H1 (cell line): ENCODE measurements around the gene TTI1. TPM values are rescaled to one million over a fixed set of nuclear protein-coding genes. Genes with fewer than 3 reads are reported as not detected.

ENCODE experiments used
- CTCF ChIA-PET: fragments of 300-600 bp; sonication (Branson Sonifier 250); formaldehyde crosslinking; loops from one replicate; lab custom pipeline; 2021; ENCODE audit not compliant: partially characterized antibody; lab: Charles Lee
- POLR2A ChIA-PET: fragments of 300-600 bp; sonication (Branson Sonifier 250); formaldehyde crosslinking; loops from one replicate; lab custom pipeline; 2021; ENCODE audit warnings: inconsistent platforms; ENCODE audit not compliant: partially characterized antibody; lab: Charles Lee
- DNase-seq, 2 experiments: peaks; one replicate each; pipeline versions ENCODE4 v3.0.0 to v3.0.0-alpha.2; 2010 to 2022; ENCODE audit warnings: low spot score in 2 of 2, low read depth in 1 of 2, mixed read lengths in 1 of 2
- FAIRE-seq: peaks from 2 replicates; lab custom pipeline; 2011; peaks lifted over from hg19 to GRCh38; lab: Jason Lieb, UNC
- H2AFZ ChIP-seq: 2 replicates; pipeline ENCODE4 v1.8.1; 2012; ENCODE audit warnings: low read length, inconsistent platforms
- H2AK5ac ChIP-seq: 2 replicates; pipeline ENCODE4 v1.6.1; 2013; ENCODE audit warnings: low read depth, low read length
- H2BK120ac ChIP-seq: replicated peaks from 2 replicates; pipeline ENCODE3; 2013; ENCODE audit warnings: low read depth, low read length, inconsistent platforms
- H2BK12ac ChIP-seq: 2 replicates; pipeline ENCODE4 v1.6.1; 2013; ENCODE audit warnings: low read depth, low read length
- H2BK15ac ChIP-seq: 2 replicates; pipeline ENCODE4 v1.6.1; 2013; ENCODE audit warnings: low read length
- H2BK20ac ChIP-seq: 2 replicates; pipeline ENCODE4 v1.6.1; 2013; ENCODE audit warnings: low read length
- H2BK5ac ChIP-seq: 2 replicates; pipeline ENCODE4 v1.6.1; 2013; ENCODE audit warnings: low read depth, low read length
- H3K14ac ChIP-seq: 2 replicates; pipeline ENCODE4 v1.6.1; 2013; ENCODE audit warnings: inconsistent platforms; ENCODE audit not compliant: insufficient read length
- H3K18ac ChIP-seq: 2 replicates; pipeline ENCODE4 v1.6.1; 2013; ENCODE audit warnings: low read length; ENCODE audit errors: extremely low read depth
- H3K23ac ChIP-seq: 2 replicates; pipeline ENCODE4 v1.6.1; 2013; ENCODE audit warnings: inconsistent platforms; ENCODE audit not compliant: insufficient read length
- H3K23me2 ChIP-seq: 2 replicates; pipeline ENCODE4 v1.6.1; 2013; ENCODE audit warnings: low read depth, low read length
- H3K27ac ChIP-seq: 2 replicates; pipeline ENCODE4 v1.6.1; 2011; ENCODE audit warnings: low read depth, low read length, inconsistent platforms
- H3K27me3 ChIP-seq, 4 experiments: replicated peaks in 1 of 4; 1 replicate in 1 of 4; 2 replicates in 3 of 4; pipeline versions ENCODE4 v1.6.1 to v1.8.1; 2011 to 2013; ENCODE audit warnings: low read length in 3 of 4, mild to moderate bottlenecking in 3 of 4, inconsistent platforms in 2 of 4, mixed read lengths in 2 of 4, moderate library complexity in 1 of 4; ENCODE audit not compliant: control insufficient read depth in 3 of 4, insufficient read depth in 3 of 4; ENCODE audit errors: extremely low read depth in 1 of 4
- H3K36me3 ChIP-seq, 4 experiments: 2 replicates each; pipeline versions ENCODE4 v1.6.1 to v1.8.1; 2011 to 2013; ENCODE audit warnings: mild to moderate bottlenecking in 4 of 4, low read length in 3 of 4, moderate library complexity in 2 of 4, control low read depth in 1 of 4, inconsistent platforms in 1 of 4; ENCODE audit not compliant: insufficient read depth in 4 of 4, control insufficient read depth in 2 of 4
- H3K4ac ChIP-seq: replicated peaks from 2 replicates; pipeline ENCODE3; 2013; ENCODE audit warnings: low read length, low read depth, mixed read lengths, inconsistent platforms; ENCODE audit not compliant: insufficient read length
- H3K4me1 ChIP-seq, 4 experiments: replicated peaks in 1 of 4; 1 replicate in 1 of 4; 2 replicates in 3 of 4; pipeline versions ENCODE4 v1.6.1 to v1.8.1; 2011 to 2013; ENCODE audit warnings: low read length in 3 of 4, inconsistent platforms in 2 of 4, mixed read lengths in 1 of 4; ENCODE audit not compliant: insufficient read depth in 4 of 4, control insufficient read depth in 3 of 4
- H3K4me2 ChIP-seq, 2 experiments: 2 replicates each; pipeline versions ENCODE4 v1.6.1 to v1.8.1; 2011 to 2013; ENCODE audit warnings: low read depth in 2 of 2, low read length in 2 of 2, control low read depth in 1 of 2, inconsistent platforms in 1 of 2, mild to moderate bottlenecking in 1 of 2; ENCODE audit not compliant: insufficient read depth in 1 of 2
- H3K4me3 ChIP-seq, 4 experiments: fragments of 200-600, 300-600 bp in 1 of 4; sonication (generic), shearing (Covaris generic), sonication (Bioruptor Twin) in 1 of 4; 2 replicates each; pipeline versions ENCODE4 v1.5.1 to v1.8.1; 2011 to 2016; ENCODE audit warnings: low read length in 4 of 4, low read depth in 3 of 4, control low read depth in 2 of 4, inconsistent platforms in 2 of 4, mild to moderate bottlenecking in 2 of 4, mixed read lengths in 1 of 4, moderate library complexity in 1 of 4; ENCODE audit not compliant: insufficient read depth in 2 of 4; ENCODE audit errors: extremely low read depth in 1 of 4
- H3K56ac ChIP-seq: replicated peaks from 2 replicates; pipeline ENCODE3; 2013; ENCODE audit warnings: low read depth, mild to moderate bottlenecking, mixed read lengths, low read length, inconsistent platforms; ENCODE audit not compliant: insufficient read length
- H3K79me1 ChIP-seq: 2 replicates; pipeline ENCODE4 v1.6.1; 2013; ENCODE audit warnings: low read depth, low read length, control low read depth
- H3K79me2 ChIP-seq, 2 experiments: 2 replicates each; pipeline versions ENCODE4 v1.6.1 to v1.8.1; 2012 to 2013; ENCODE audit warnings: low read length in 2 of 2, mild to moderate bottlenecking in 2 of 2, inconsistent platforms in 1 of 2; ENCODE audit not compliant: insufficient read depth in 2 of 2, control insufficient read depth in 1 of 2
- H3K9ac ChIP-seq, 4 experiments: replicated peaks in 1 of 4; 1 replicate in 1 of 4; 2 replicates in 3 of 4; pipeline versions ENCODE4 v1.6.1 to v1.8.1; 2011 to 2013; ENCODE audit warnings: low read depth in 3 of 4, low read length in 3 of 4, control low read depth in 2 of 4, mild to moderate bottlenecking in 2 of 4, moderate library complexity in 2 of 4, inconsistent platforms in 1 of 4; ENCODE audit errors: extremely low read depth in 1 of 4
- H3K9me3 ChIP-seq, 2 experiments: 2 replicates each; pipeline versions ENCODE4 v1.6.1 to v1.8.1; 2012 to 2013; ENCODE audit warnings: mild to moderate bottlenecking in 2 of 2, moderate library complexity in 2 of 2, control low read depth in 1 of 2, inconsistent platforms in 1 of 2, low read depth in 1 of 2, low read length in 1 of 2, mixed read lengths in 1 of 2; ENCODE audit not compliant: insufficient read depth in 2 of 2
- H4K20me1 ChIP-seq, 2 experiments: replicated peaks in 1 of 2; 2 replicates each; pipeline versions ENCODE3 to v1.8.1; 2011 to 2013; ENCODE audit warnings: inconsistent platforms in 2 of 2, low read length in 2 of 2, mild to moderate bottlenecking in 1 of 2; ENCODE audit not compliant: insufficient read depth in 2 of 2, control insufficient read depth in 1 of 2
- H4K5ac ChIP-seq: 2 replicates; pipeline ENCODE4 v1.6.1; 2013; ENCODE audit warnings: low read length, low read depth, mixed read lengths, inconsistent platforms; ENCODE audit not compliant: insufficient read length
- H4K8ac ChIP-seq: 2 replicates; pipeline ENCODE4 v1.8.0; 2013; ENCODE audit warnings: mild to moderate bottlenecking, moderate library complexity, low read length, inconsistent platforms; ENCODE audit not compliant: insufficient read depth; ENCODE audit errors: extremely low read depth
- H4K91ac ChIP-seq: replicated peaks from 2 replicates; pipeline ENCODE3; 2013; ENCODE audit warnings: low read length, mixed read lengths, inconsistent platforms; ENCODE audit not compliant: insufficient read length
- CHD1 ChIP-seq: IDR thresholded peaks from 2 replicates; pipeline ENCODE4 v1.6.1; 2012; ENCODE audit warnings: low read depth, low read length, improper control_type of control experiment
- CHD2 ChIP-seq: IDR thresholded peaks from 2 replicates; pipeline ENCODE4 v1.6.1; 2012; ENCODE audit warnings: low read length, improper control_type of control experiment
- CTCF ChIP-seq, 3 experiments: IDR thresholded peaks; 1 replicate in 2 of 3; 2 replicates in 1 of 3; pipeline versions ENCODE4 v1.5.1 to v1.6.1; 2011; ENCODE audit warnings: low read length in 3 of 3, mild to moderate bottlenecking in 3 of 3, inconsistent platforms in 2 of 3, low read depth in 1 of 3, moderate library complexity in 1 of 3; ENCODE audit not compliant: insufficient read depth in 1 of 3; ENCODE audit errors: control extremely low read depth in 1 of 3
- FOSL1 ChIP-seq: IDR thresholded peaks from 2 replicates; pipeline ENCODE4 v1.6.1; 2011; ENCODE audit warnings: mild to moderate bottlenecking, low read depth, low read length, moderate library complexity; ENCODE audit not compliant: insufficient read depth
- GABPA ChIP-seq: IDR thresholded peaks from 2 replicates; pipeline ENCODE4 v1.6.1; 2011; ENCODE audit warnings: mild to moderate bottlenecking, low read length, moderate library complexity, borderline replicate concordance; ENCODE audit not compliant: insufficient read depth
- NANOG ChIP-seq: IDR thresholded peaks from 2 replicates; pipeline ENCODE4 v1.6.1; 2011; ENCODE audit warnings: low read length, low read depth, mild to moderate bottlenecking, inconsistent platforms; ENCODE audit not compliant: insufficient read depth, poor library complexity, severe bottlenecking
- RNF2 ChIP-seq: fragments of 200-900, 300-1000 bp; sonication (generic); IDR thresholded peaks from 2 replicates; pipeline ENCODE4 v1.7.1; 2016; ENCODE audit warnings: borderline replicate concordance, low read depth, mild to moderate bottlenecking, antibody characterized with exemption, low read length; ENCODE audit not compliant: poor library complexity, severe bottlenecking; ENCODE audit errors: missing control alignments
- SIX5 ChIP-seq: IDR thresholded peaks from 2 replicates; pipeline ENCODE4 v1.6.1; 2011; ENCODE audit warnings: mild to moderate bottlenecking, low read depth, low read length
- TCF12 ChIP-seq: IDR thresholded peaks from 2 replicates; pipeline ENCODE4 v1.6.1; 2011; ENCODE audit warnings: low read depth, mild to moderate bottlenecking, low read length
- USF2 ChIP-seq: IDR thresholded peaks from 2 replicates; pipeline ENCODE4 v1.6.1; 2011; ENCODE audit warnings: low read length, improper control_type of control experiment
- WGBS, 2 experiments: shearing (Covaris generic) in 1 of 2; methylation state at CpG; one replicate each; pipeline versions ENCODE4 v1.1.6 to v1.1.7; 2013 to 2015; ENCODE audit warnings: low lambda C conversion rate in 2 of 2, mixed read lengths in 2 of 2, inconsistent platforms in 1 of 2, low coverage in 1 of 2, missing lambda C conversion rate in 1 of 2; ENCODE audit not compliant: insufficient replicate concordance in 2 of 2, insufficient coverage in 1 of 2, insufficient read length in 1 of 2; ENCODE audit errors: extremely low coverage in 1 of 2, missing lambda C conversion rate in 1 of 2; 5-methylcytosine and 5-hydroxymethylcytosine counted together
- polyA plus RNA-seq, 7 experiments: library from polyadenylated mRNA; depleted of rRNA in 3 of 7; stranded (reverse) in 5 of 7; unstranded in 2 of 7; fragments of >200 nt in 5 of 7; fragments of 200-250 nt in 2 of 7; gene quantifications; 1 replicate in 5 of 7; 2 replicates in 1 of 7; 4 replicates in 1 of 7; pipeline versions ENCODE4 v1.2.1 to v1.2.3, GENCODE V29; 2011 to 2013; ENCODE audit warnings: missing spikeins in 2 of 7, mixed read lengths in 2 of 7
- total RNA-seq: library from RNA; stranded (reverse); fragmentation: NEBNext Ultra II Directional; extraction: Animal tissue kit (Norgen Biotek cat#: 25700); gene quantifications from 2 replicates; pipeline ENCODE4 v1.2.1, GENCODE V29; 2021

Gene TTI1
- total and polyA plus RNA-seq, 2 of the 8 experiments (the other 6 are each of a cell fraction or from before 2014, with no cell fraction given) = 34.1 to 47.0 TPM

GRCh38 chr20:37961066-37961465, 72.2 kb downstream of the TTI1 start:
- Histone ChIP-seq H3K23ac (no peak overlapping the region), H3K4ac (no peak overlapping the region), H2BK120ac (no peak overlapping the region), H3K9ac (no peak overlapping the region), H2AFZ (no peak overlapping the region), H3K4me2 (no peak overlapping the region), H3K23me2 (no peaks in the 10 kb centered on the region), H4K20me1 (no peaks in the 10 kb centered on the region), H3K79me2 (no peaks in the 10 kb centered on the region), H3K4me1 (no peaks in the 10 kb centered on the region), H3K27ac (no peak overlapping the region), H2BK5ac (no peak overlapping the region), H3K36me3 (no peaks in the 10 kb centered on the region), H2BK12ac (no peak overlapping the region), H2AK5ac (no peak overlapping the region), H3K79me1 (no peaks in the 10 kb centered on the region), H2BK20ac (no peak overlapping the region), H3K56ac (no peak overlapping the region), H3K14ac (no peak overlapping the region), H3K4me3 (no peak overlapping the region), H3K9me3 (no peaks in the 10 kb centered on the region), H3K27me3 (no peaks in the 10 kb centered on the region), H4K91ac (no peak overlapping the region), H4K5ac (no peak overlapping the region), H4K8ac (no peak overlapping the region), H2BK15ac (no peak overlapping the region), H3K18ac (no peak overlapping the region)
- no peak for DNase-seq
- no peak for FAIRE-seq
- no peak for TF ChIP-seq SIX5
- TF ChIP-seq TCF12 = no peak
- TF ChIP-seq CHD2 = no peak
- TF ChIP-seq FOSL1 = no peak
- no peak for TF ChIP-seq GABPA
- TF ChIP-seq NANOG = no peak
- TF ChIP-seq USF2 = no peak
- TF ChIP-seq CHD1 = no peak
- no peak for TF ChIP-seq RNF2
- no peak for TF ChIP-seq CTCF (IDR thresholded peaks at IDR 0.05; ENCODE audit: control extremely low read depth in 1 of 3, insufficient read depth in 1 of 3, low read depth in 1 of 3, low read length in 3 of 3)
- ChIA-PET CTCF (interaction anchor here (0.6 to 0.8 kb wide), 2 partner anchors 18 to 19 kb away, joined by 3 read pairs; no protein-coding TSS in a partner anchor), POLR2A (no interaction called here)
- WGBS, 2 experiments = 100% methylated on average over 1 of the region's 1 CpG; no CpG with 5 or more reads in 1 of the 2 experiments
